Measurements from ENCODE around the gene MRPS21.

The MRPS21 gene

GRCh38 chr1:150259217-150259616, 34.4 kb upstream of the MRPS21 start:
- peaks cover 4% of the 10 kb centered on the region for H3K4me1 ChIP-seq
- no peak for DNase-seq
- no peaks in the 10 kb centered on the region for H3K36me3 ChIP-seq
- H3K4me3 ChIP-seq (ENCODE audit: low read depth, low read length) = no peak overlapping the region
- H3K27me3 ChIP-seq = no peaks in the 10 kb centered on the region
- no peak for TF ChIP-seq CTCF (IDR thresholded peaks at IDR 0.05; ENCODE audit: low read depth, low read length)
- H3K9me3 ChIP-seq = no peaks in the 10 kb centered on the region

GRCh38 chr1:150259758-150260669, 33.6 kb upstream of the MRPS21 start:
- no peak overlapping the region for H3K4me3 ChIP-seq (ENCODE audit: low read depth, low read length)
- TF ChIP-seq CTCF (IDR thresholded peaks at IDR 0.05; ENCODE audit: low read depth, low read length) = no peak
- no peaks in the 10 kb centered on the region for H3K27me3 ChIP-seq
- no peaks in the 10 kb centered on the region for H3K36me3 ChIP-seq
- H3K4me1 ChIP-seq = peaks cover 4% of the 10 kb centered on the region
- no peaks in the 10 kb centered on the region for H3K9me3 ChIP-seq
- no peak for DNase-seq

GRCh38 chr1:150261367-150261766, 32.3 kb upstream of the MRPS21 start:
- Histone ChIP-seq H3K4me3 (ENCODE audit: low read depth, low read length) (no peak overlapping the region), H3K9me3 (no peaks in the 10 kb centered on the region), H3K4me1 (peaks cover under 1% of the 10 kb centered on the region), H3K27me3 (no peaks in the 10 kb centered on the region), H3K36me3 (peaks cover 9% of the 10 kb centered on the region)
- TF ChIP-seq CTCF (IDR thresholded peaks at IDR 0.05; ENCODE audit: low read depth, low read length) = no peak
- DNase-seq = no peak

GRCh38 chr1:150262388-150263320, 31.0 kb upstream of the MRPS21 start:
- Histone ChIP-seq H3K4me1 (no peaks in the 10 kb centered on the region), H3K27me3 (no peaks in the 10 kb centered on the region), H3K9me3 (no peaks in the 10 kb centered on the region), H3K36me3 (peaks cover 20% of the 10 kb centered on the region), H3K4me3 (ENCODE audit: low read depth, low read length) (no peak overlapping the region)
- DNase-seq = no peak
- no peak for TF ChIP-seq CTCF (IDR thresholded peaks at IDR 0.05; ENCODE audit: low read depth, low read length)

GRCh38 chr1:150263549-150263948, 30.1 kb upstream of the MRPS21 start:
- TF ChIP-seq CTCF (IDR thresholded peaks at IDR 0.05; ENCODE audit: low read depth, low read length) = no peak
- H3K27me3 ChIP-seq = no peaks in the 10 kb centered on the region
- H3K4me1 ChIP-seq = no peaks in the 10 kb centered on the region
- no peak overlapping the region for H3K4me3 ChIP-seq (ENCODE audit: low read depth, low read length)
- H3K36me3 ChIP-seq = peaks cover 20% of the 10 kb centered on the region
- no peak for DNase-seq
- H3K9me3 ChIP-seq = no peaks in the 10 kb centered on the region

All from BE2C (cell line).